Astrocyte (in vitro differentiated cells and primary cell): ENCODE results near the gene KIR2DL3.
"Not testable (repeated sequence)": the region's sequence is repeated elsewhere in the genome, so short reads cannot be mapped to it uniquely, and the experiment has no call there.

Source experiments
- EZH2 ChIP-seq: IDR thresholded peaks from 2 replicates; pipeline ENCODE4 v1.6.1; 2012; ENCODE audit warnings: mild to moderate bottlenecking, low read length, inconsistent platforms; ENCODE audit not compliant: insufficient read depth
- TF ChIP-seq, protein P1 (sequence below): IDR thresholded peaks from 2 replicates; pipeline ENCODE4 v1.5.1; 2011; ENCODE audit warnings: low read depth, mild to moderate bottlenecking, inconsistent platforms, low read length, moderate library complexity; ENCODE audit not compliant: insufficient read depth

DNA sequence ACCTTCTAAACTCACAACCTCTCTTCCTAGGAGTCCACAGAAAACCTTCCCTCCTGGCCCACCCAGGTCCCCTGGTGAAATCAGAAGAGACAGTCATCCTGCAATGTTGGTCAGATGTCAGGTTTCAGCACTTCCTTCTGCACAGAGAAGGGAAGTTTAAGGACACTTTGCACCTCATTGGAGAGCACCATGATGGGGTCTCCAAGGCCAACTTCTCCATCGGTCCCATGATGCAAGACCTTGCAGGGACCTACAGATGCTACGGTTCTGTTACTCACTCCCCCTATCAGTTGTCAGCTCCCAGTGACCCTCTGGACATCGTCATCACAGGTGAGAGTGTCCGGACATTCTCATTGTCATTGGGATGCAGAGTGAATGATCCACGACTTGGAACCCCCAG, 3.6 kb downstream of the KIR2DL3 start:
- TF ChIP-seq, protein P1, sequence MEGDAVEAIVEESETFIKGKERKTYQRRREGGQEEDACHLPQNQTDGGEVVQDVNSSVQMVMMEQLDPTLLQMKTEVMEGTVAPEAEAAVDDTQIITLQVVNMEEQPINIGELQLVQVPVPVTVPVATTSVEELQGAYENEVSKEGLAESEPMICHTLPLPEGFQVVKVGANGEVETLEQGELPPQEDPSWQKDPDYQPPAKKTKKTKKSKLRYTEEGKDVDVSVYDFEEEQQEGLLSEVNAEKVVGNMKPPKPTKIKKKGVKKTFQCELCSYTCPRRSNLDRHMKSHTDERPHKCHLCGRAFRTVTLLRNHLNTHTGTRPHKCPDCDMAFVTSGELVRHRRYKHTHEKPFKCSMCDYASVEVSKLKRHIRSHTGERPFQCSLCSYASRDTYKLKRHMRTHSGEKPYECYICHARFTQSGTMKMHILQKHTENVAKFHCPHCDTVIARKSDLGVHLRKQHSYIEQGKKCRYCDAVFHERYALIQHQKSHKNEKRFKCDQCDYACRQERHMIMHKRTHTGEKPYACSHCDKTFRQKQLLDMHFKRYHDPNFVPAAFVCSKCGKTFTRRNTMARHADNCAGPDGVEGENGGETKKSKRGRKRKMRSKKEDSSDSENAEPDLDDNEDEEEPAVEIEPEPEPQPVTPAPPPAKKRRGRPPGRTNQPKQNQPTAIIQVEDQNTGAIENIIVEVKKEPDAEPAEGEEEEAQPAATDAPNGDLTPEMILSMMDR = not testable (repeated sequence)
- not testable (repeated sequence) for TF ChIP-seq EZH2
